Left forelimb (tissue), 1 donor: ENCODE measurements around the gene ALDOB.
A peak's percentile ranks its signal among the peaks of the same experiment; 100 is the strongest.

Source experiments
- DNase-seq: peaks from one replicate; pipeline ENCODE4 v3.0.0-alpha.2; 2018; ENCODE audit warnings: low spot score

The ALDOB gene

GRCh38 chr9:101455656-101456240 lies 20.2 kb upstream of the ALDOB start:
- DNase-seq, result no peak

GRCh38 chr9:101453776-101454570 lies 18.4 kb upstream of the ALDOB start:
- DNase-seq, result no peak

- no peak for DNase-seq
These were observed 15.9 kb upstream of the ALDOB start for GRCh38 chr9:101451498-101451897.

GRCh38 chr9:101450931-101451330 lies 15.4 kb upstream of the ALDOB start:
- DNase-seq, result no peak

- DNase-seq, result peak; percentile 72
These were observed 13.6 kb upstream of the ALDOB start for GRCh38 chr9:101449071-101449721.

GRCh38 chr9:101448680-101449070 lies 13.1 kb upstream of the ALDOB start:
- no peak for DNase-seq

GRCh38 chr9:101446732-101447131 lies 11.2 kb upstream of the ALDOB start:
- no peak for DNase-seq

GRCh38 chr9:101445353-101446029 lies 9.9 kb upstream of the ALDOB start:
- DNase-seq, result no peak

GRCh38 chr9:101443364-101443771 lies 7.8 kb upstream of the ALDOB start:
- no peak for DNase-seq

GRCh38 chr9:101442736-101443135 lies 7.2 kb upstream of the ALDOB start:
- DNase-seq, result no peak

GRCh38 chr9:101442318-101442717 lies 6.7 kb upstream of the ALDOB start:
- no peak for DNase-seq

- DNase-seq, result no peak
These were observed 5.2 kb upstream of the ALDOB start for GRCh38 chr9:101440714-101441230.

- no peak for DNase-seq
These were observed 2.9 kb upstream of the ALDOB start for GRCh38 chr9:101438523-101438922.

GRCh38 chr9:101437806-101438232 lies 2.2 kb upstream of the ALDOB start:
- no peak for DNase-seq

- no peak for DNase-seq
These were observed 576 bp downstream of the ALDOB start for GRCh38 chr9:101434998-101435397.

- no peak for DNase-seq
These were observed 2.3 kb downstream of the ALDOB start for GRCh38 chr9:101433229-101433628.

- DNase-seq, result no peak
These were observed 2.8 kb downstream of the ALDOB start for GRCh38 chr9:101432740-101433139.

GRCh38 chr9:101432171-101432570 lies 3.4 kb downstream of the ALDOB start:
- DNase-seq, result no peak

GRCh38 chr9:101429736-101430135 lies 5.8 kb downstream of the ALDOB start:
- no peak for DNase-seq

- DNase-seq, result no peak
These were observed 6.7 kb downstream of the ALDOB start for GRCh38 chr9:101428909-101429308.

- no peak for DNase-seq
These were observed 7.5 kb downstream of the ALDOB start for GRCh38 chr9:101427957-101428655.

GRCh38 chr9:101427358-101427757 lies 8.2 kb downstream of the ALDOB start:
- no peak for DNase-seq
